COLO668 (cell line): Measurements from ENCODE around the gene ERG.

Experiments
- DNase-seq: peaks from one replicate; lab custom pipeline; 2025; ENCODE audit not compliant: unreplicated experiment; lab: John Stamatoyannopoulos, UW

The ERG gene

DNA sequence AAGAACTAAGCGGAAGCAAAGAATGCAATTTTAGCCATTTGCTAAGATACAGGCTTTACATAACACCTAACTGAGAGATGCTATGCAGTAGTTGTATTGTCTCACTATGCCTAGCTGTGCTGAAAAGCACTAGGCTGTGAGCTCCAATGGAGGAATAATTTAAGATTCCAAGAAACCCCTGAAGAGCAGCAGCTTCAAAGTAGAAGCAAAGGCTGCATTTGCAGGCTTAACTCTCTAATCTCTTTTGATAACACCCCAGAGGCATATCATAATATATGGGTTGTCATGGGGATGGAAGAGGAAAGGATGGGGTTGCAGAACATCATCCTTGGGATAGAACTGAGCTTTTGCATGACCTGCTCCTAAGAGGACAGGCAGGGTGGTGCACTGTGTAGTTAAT lies 102.0 kb downstream of the ERG start:
- DNase-seq, result no peak

DNA sequence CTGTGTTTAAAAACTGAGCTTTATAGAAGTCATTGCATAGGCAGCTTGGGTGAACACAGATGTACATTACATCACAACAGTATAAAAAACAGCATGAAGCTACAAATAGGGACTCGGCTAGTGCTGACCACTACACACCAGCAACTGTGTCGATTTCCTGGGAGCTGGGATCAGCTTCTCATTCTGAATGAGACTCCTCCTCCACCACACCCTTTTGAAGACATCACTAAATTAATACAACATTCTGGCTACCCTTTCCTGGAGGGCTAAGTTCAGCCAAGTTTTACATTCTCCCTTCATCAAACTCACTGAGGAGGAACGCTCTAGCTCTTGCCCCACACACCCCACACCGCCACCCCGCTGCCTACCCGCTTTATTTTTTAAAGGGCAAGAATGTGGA lies 102.7 kb downstream of the ERG start:
- no peak for DNase-seq

DNA sequence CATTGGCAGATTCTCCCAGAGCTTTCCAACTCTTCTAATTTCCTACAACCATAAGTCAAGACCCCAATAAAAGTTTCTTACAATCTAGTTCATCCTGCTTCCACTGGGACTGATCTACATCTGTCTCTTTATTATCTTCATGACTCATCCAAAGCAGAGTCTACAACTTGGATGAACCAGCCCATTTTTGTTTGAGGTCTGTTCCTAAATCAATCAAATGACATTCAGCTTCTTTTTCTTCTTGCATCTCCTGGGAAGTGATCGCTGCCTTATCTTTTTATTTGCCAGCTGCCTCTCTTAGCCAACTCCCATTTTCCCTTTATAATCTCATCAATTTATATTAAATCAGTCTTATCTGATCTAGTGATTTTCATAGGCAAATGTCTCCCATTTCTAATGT lies 105.6 kb downstream of the ERG start:
- no peak for DNase-seq

DNA sequence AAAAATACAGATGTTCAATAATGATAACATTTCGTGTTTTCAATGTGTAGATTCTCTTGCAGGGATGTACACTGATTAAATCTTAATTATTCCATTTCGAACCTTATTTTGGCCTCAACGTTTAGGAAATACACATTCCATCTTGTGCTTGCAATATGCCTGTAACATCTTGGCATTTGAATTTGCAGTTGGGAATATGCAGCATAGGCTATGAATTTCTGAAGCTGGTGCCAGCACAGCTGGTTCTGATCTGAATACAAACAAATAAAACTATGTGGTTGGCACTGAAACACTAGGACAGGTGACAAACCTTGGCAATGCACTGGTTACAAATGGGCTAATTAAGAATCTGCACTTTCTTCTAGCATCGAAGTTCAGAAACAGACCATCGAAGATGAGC lies 108.4 kb downstream of the ERG start:
- DNase-seq, result no peak

DNA sequence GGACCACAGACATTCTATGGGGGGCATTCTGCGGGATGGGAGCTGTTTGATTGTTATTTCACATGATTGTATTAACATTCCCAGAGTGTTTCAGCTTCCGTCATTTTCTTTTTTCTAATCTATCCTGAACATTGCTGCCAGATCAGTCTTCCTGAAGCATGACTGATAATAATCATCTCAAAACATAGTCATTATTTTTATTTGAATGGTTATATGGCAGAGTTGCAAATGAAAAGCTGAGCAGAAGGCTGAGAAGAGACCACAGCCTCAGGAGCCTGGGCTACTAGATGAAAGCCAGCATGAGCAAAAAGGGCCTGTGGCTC lies 109.0 kb downstream of the ERG start:
- DNase-seq, result no peak

DNA sequence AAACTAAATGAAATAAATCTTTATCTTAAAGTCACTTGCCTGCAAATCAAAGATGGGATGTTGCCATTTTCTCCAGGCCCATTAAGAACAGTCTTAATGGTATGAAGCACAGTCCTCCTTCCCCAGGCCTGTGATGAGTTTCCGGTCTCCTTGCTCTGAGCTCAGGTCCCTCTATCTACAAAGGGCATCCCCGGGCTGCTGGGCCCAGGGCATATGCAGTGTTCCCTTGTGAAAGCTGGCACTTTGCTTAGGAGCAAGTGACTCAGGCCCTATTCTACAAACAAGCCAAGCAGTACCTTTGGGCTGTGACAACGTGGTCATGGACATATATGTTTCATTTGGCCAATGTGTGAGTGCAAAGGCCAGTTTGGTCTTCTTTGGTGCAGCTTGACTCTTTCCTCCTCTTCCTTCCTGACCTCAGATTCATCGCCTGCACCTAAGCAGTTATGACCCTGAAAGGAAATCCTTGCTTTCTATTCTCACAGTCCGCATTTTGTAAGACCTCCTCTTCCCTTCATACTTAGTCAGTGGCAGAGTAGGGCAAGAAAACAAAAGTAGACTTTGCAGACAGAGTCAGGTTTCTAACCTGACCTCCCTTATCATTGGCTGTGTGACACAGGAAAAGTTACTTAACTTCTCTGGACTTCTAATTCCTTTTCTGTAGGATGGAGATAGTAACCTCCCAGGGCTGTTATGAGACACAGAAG lies 109.5 kb downstream of the ERG start:
- no peak for DNase-seq

DNA sequence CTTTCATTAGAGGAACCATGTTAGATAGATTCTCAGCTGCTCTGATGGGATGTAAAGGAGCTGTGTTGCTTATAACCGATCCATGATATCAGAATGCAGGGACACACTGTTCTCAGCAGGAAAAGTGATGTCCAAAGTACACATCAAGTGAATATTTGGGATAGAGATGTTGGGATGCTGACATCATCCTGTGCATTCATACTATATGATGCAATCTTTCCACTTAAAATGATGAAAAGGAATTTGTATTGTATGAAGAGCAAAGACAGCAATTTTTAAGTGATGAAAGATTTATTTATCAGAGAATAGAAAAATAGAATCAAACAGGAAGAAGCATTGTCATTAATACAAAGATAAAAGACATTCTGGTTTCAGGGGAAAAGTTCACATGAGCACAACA lies 110.1 kb downstream of the ERG start:
- no peak for DNase-seq

DNA sequence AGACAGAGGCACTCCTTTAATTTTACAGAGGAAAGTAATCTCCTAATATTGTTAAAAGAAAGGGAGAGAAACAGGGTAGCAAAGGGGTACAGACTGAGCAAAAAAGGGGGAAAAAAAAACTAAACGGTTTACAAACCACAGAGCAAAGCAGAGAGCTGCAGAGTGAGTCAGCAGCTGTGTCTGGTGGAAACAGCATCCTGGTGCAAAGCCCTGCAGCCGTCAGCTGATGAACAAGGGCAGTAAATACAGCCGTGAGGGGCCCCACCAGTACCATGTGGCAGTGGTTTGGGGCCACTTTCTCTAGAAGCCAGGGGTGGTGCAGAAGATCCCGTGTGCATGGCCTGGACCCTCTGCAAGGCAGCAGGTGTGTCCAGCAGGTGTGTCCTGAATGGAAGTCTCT lies 111.3 kb downstream of the ERG start:
- no peak for DNase-seq

DNA sequence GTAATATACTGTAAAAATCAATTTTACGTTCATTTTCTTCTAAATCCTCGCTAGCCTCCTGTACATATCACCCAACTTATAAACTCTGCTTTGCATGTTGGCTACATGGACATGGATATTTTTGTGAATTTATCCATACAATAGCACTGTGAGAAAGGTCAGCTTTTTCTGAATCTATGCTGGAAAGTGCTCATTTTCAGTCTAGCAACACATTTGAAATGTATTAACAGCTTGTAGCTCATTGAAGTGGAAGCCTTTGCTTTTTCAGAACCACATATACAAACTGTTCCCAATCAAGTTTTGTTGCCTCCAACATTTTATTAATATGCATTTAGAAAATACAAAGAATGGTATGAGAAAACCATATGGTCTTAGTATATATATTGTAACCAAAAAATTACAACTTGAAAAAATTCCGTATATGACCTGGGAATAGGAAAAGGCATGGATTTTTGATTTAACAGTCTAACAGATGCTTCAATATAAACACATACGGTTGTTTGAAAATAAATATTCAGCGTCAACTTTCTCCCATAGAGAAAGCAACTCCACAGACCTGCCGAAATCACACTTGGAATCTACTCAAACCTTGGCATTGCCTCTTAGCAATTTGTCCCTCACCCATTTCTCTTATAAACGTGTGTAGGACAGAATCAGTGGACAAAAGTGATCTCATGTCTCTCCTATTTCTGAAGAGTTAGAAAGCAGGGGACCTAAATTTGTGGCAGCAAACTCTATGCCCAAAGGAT lies 112.7 kb downstream of the ERG start:
- no peak for DNase-seq

DNA sequence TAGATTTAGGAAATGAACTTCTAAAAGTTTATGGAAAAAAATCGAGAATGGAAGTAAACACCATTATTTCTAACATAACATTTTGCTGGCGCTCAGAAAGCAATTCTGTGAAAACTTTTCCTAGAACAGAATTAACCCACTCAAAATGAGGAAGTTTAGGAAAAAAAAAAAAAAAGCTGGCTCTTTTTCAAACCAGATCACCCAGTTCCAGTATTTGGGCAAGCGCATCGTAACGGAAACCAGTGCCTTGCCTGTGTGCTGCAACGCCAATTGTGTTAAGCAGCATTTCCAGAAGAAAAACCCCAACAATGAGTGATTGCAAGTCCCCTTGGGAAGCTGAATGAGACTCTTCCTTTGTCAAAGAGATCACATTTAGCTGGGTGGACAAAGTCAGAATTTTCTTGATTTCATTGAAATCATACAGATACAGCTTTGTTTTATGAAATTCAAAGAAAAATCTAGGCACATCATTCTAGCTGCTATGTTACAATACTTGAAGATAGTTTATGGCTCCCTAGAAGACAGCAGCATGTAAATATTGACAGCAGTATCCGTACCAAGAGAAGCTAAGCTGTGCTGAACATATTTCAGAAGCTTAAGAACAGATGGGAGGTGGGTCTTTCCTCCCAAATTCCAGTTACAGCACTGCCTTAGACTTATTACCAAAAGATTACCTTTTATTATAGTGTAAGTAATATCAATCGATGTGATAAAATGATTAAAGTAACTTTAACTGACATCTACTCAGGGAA lies 113.4 kb downstream of the ERG start:
- no peak for DNase-seq

DNA sequence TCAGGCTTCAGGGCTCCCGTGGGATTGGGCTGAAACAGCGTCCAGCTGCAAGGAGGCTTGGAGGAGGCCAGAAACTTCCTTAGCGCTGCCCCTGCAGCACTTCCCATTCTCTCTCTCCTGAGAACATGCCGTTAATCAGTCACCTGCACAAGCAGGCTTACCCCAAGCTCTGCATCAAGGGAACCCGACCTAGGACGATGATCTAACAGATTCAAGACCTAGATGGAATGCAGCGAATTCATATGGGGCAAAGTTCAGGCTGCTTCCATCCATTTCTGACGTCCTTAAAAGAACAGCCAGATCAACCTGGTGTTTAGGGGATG lies 114.1 kb downstream of the ERG start:
- no peak for DNase-seq

DNA sequence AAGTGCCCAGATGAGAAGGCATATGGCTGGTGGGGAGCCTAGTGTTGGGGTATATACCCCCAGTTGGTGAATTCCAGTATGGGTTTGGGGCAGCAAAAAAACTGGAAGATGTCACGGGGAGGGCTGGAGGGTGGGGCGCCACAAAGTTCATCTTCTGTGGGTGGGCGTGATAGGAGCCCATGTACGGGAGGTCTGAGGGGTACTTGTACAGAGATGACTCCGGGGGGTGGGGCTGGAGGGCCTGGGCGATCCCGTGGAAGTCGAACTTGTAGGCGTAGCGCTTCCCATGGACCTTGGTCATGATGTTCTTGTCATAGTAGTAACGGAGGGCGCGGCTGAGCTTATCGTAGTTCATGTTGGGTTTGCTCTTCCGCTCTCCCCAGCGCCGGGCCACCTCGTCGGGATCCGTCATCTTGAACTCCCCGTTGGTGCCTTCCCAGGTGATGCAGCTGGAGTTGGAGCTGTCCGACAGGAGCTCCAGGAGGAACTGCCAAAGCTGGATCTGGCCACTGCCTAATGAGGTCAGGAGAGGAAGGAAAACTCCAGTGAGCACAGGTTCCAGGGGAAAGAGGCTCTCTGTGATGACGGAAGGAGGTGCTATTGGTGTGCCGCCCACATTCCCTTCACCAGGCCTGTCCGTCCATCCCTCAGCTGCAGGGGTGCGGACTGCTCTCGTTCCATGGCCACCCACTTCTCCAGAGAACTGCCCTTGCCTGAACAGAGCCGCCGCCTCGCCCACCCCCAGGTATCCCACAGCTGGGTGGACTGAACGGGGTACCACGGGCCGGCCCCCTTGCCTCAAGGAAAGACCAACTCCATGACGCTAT lies 114.7 kb downstream of the ERG start:
- no peak for DNase-seq

DNA sequence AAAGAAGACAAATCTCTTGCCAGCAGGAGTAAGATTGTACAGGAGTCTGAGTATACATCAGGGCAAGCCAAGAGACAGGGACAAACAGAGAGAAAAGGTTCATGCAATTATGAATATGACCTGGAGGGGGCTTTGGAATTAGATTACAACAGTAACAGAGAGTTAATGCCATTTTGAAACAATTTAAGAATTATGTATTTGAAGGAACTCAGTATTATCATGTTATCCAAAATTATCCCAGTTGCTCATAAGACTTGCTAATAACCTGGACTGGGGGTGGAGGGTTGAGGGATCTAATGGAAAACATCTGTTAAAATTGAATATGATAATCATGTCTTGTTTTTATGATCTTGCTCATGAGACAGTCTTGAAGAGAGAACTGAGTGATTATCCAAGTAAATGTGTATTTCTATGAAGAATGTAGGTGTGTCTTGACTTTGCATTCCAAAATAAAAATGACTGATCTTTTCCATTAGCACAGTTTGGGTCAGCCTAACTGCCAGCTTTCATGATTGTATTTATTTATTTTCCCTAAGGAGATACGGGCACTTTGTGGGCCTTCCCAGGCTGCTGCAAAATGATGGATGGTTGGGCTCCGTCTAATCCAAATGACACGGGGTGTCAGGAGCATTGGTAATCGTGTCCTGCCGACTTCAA lies 117.7 kb downstream of the ERG start:
- no peak for DNase-seq

DNA sequence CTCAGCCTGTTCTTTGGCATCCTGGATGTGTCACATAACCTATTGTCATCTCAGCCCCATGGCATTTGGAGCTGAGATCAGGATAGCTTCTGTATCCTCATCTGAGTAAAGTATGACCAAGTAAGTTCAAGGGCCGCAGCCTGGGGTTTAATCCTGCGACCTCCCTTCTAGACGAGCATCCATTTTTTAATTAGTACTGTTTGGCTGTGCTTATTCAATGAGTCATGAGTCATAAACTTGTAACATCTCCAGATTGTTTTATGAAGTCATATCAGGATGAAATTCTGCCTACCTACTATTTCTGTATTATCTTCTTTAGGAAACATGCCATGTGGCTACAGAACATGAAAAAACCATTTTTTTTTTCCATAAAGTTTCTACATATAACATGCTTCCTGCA lies 119.1 kb downstream of the ERG start:
- no peak for DNase-seq

DNA sequence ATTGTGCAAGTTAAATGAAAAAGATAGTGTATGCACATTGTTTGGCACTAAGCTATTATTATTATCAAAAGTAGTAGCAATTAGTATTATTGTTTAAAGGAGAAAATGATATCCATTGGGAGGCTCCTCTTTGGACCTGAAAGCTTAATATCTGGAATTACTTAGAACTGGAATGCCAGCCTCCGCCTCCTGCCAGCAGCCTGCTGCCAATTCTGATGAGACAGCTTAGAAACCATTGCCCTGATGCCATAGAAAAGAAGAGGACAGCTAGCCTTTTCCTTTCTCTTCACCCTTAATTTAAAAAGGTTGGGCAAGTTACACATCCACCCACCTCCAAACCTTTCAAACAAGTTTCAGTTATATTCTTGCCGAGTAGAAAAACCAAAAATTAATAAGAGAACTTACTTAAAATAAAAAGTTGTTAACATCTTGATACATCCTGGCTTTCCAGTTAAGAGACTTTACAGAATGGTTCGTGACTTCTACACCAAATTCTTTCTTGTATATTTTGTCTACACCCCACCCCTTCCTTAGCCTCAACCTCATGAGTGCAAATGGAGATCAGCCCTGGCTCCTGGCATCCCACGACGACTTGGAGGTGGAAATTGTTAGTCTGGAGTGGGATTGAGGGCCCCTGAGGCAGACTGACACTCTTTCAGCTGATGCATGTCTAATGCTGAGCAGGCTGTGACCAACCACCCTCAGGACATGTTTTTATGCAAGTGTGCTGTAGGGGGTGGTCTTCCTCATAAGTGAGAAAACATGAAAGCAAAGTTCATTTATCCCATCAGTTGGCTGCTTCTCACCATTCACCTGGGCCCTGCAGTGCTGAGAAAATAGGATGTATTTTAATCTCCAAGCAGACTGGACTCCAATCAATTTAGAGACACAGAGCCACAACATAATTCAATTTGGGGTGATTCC lies 120.8 kb downstream of the ERG start:
- no peak for DNase-seq

DNA sequence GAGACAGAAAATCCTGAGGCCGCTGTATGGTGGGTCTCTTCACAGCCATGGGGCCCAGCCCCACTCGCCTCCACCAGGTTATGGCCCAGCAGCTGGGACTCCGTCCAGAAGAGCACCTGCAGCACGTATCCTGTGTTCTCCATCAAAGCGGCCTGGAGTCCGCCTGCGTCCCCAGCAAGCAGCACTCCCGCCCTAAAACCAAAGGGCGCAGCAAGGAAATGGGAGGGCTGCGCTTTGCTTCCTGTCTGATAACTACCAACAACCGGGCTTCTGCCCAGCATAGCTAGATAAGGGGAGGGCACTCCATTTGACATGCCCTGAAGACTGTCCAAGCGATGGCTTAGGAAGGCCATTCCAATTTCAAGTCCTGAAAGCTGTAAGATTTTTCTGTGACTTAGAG lies 121.6 kb downstream of the ERG start:
- no peak for DNase-seq

DNA sequence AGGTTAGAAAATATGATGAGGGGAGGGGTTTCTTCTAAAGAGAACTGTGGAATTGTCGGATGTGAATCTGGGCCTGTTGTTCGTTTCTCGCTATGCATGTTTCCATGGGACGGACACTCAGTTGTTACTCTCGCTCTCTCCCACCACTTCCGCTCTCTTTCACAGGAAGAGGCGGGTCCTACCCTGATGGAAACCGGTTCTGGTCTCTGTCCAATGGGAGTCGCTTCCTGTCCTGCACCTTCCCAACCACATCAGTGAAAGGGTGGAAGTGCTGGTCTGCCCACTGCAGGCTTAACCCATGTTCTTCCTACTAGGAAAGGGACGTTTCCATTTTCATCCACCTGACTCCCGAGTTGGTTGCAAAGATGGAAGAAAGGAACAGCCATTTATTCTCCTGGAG lies 122.0 kb downstream of the ERG start:
- no peak for DNase-seq

DNA sequence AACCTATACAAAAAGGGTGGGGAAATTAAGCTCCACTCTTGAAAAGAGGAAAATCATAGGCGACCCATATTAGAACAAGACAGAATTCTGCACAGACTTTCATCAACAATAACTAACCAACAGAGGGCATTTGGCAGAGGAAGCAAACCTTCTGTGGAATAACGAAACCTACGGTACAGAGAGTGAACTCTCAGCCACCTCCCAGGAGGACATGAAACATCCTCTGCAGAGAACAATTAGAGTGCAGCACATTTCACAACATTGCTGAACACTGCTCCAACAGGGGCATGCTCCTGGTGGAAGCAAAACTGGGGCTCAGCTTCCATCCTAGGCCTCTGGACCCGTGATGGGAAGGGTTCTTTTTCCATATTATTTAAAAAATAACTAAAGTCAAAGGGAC lies 130.6 kb downstream of the ERG start:
- no peak for DNase-seq

DNA sequence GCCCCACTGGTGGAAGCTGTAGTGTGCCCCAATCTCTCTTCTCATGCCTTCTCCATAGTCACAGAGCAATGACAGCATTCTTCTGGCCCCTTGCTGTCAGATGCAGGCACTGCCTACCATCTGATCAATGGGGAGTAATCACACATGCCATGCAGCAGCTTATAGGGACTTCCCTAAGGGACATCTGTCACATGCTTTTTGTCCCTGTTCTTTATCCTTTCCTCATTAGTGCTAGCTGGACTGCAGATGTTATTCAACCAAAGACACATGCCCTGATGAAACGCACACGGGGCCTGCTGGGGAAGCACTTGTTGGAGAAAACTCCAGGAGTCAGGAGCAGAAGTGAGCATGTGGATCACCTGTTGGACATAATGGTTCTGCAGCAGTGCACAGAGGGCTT lies 132.8 kb downstream of the ERG start:
- DNase-seq, result no peak

DNA sequence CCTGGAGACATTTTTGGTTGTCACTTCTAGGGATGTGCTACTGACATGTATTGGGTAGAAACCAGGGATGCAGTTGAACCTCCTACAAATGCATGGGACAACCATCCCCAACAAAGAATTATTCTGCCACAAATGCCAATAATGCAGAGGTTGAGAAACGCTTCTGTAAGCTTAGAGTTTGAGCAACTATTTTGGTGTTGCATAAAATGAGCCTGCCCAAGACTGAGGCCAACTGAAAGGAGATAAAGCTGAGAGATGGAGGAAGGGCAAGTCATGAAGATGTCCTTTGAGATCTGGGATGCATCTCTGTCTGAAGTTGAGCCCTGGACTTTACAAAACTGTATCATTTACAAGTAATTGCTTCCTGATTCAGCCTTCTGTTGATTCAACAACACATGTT lies 134.6 kb downstream of the ERG start:
- DNase-seq, result no peak
